Lung (tissue), 12 donors: ENCODE data around the gene RBM20. TPM values are rescaled to one million over a fixed set of nuclear protein-coding genes. Genes with fewer than 3 reads are reported as not detected.

ENCODE experiments used
- ATAC-seq: fragments of 200-7000 bp; cut with Tn5 transposase; one replicate; pipeline ENCODE4 v1.9.1; 2020; ENCODE audit warnings: moderate number of reproducible peaks; ENCODE audit not compliant: insufficient read depth, low FRiP score
- DNase-seq, 3 donors: peaks; one replicate each; pipeline ENCODE4 v3.0.0-alpha.2; 2013 to 2017
- H3K27ac ChIP-seq, 2 donors: one replicate each; pipeline ENCODE4 v1.5.1; 2013; ENCODE audit warnings: mild to moderate bottlenecking in 2 of 2, moderate library complexity in 2 of 2, control low read depth in 1 of 2, inconsistent platforms in 1 of 2, low read depth in 1 of 2, low read length in 1 of 2
- H3K27me3 ChIP-seq, 3 donors: one replicate each; pipeline ENCODE4 v1.5.1; 2013; ENCODE audit warnings: low read length in 2 of 3; ENCODE audit not compliant: control insufficient read depth in 3 of 3, insufficient read depth in 3 of 3
- H3K36me3 ChIP-seq, 4 donors: one replicate each; pipeline ENCODE4 v1.5.1; 2013; ENCODE audit warnings: low read length in 4 of 4, mild to moderate bottlenecking in 1 of 4, moderate library complexity in 1 of 4; ENCODE audit not compliant: control insufficient read depth in 4 of 4, insufficient read depth in 4 of 4
- H3K4me1 ChIP-seq, 5 donors: one replicate each; pipeline ENCODE4 v1.5.1; 2013; ENCODE audit warnings: low read length in 5 of 5, mild to moderate bottlenecking in 2 of 5, moderate library complexity in 1 of 5; ENCODE audit not compliant: control insufficient read depth in 5 of 5, insufficient read depth in 5 of 5
- H3K4me3 ChIP-seq: one replicate; pipeline ENCODE4 v1.5.1; 2013; ENCODE audit warnings: mild to moderate bottlenecking, control low read depth, moderate library complexity
- H3K9ac ChIP-seq, 2 donors: one replicate each; pipeline ENCODE4 v1.5.1; 2013; ENCODE audit warnings: low read length in 2 of 2, control low read depth in 1 of 2; ENCODE audit not compliant: insufficient read depth in 1 of 2
- H3K9me3 ChIP-seq, 4 donors: one replicate each; pipeline ENCODE4 v1.5.1; 2013; ENCODE audit warnings: low read length in 3 of 4, mild to moderate bottlenecking in 1 of 4, moderate library complexity in 1 of 4; ENCODE audit not compliant: control insufficient read depth in 4 of 4, insufficient read depth in 3 of 4
- WGBS, 2 donors: extraction: QIAGEN DNeasy Blood & Tissue Kit; methylation state at CpG; one replicate each; pipeline ENCODE4 v1.1.7; 2013; 5-methylcytosine and 5-hydroxymethylcytosine counted together
- polyA plus RNA-seq, 2 donors: library from polyadenylated mRNA; stranded (reverse); fragments of 200-250 nt; gene quantifications; one replicate each; pipeline ENCODE4 v1.2.1, GENCODE V29; 2013
- total RNA-seq, 2 donors: library from RNA; depleted of rRNA in 1 of 2; stranded (reverse); fragments of >200 nt in 1 of 2; gene quantifications; one replicate each; pipeline ENCODE4 v1.2.1, GENCODE V29; 2014 to 2021
- TF ChIP-seq, protein P1 (sequence below): IDR thresholded peaks from 2 replicates; pipeline ENCODE4 v1.5.1; 2012; ENCODE audit warnings: mild to moderate bottlenecking; ENCODE audit errors: control extremely low read depth, extremely low read depth
- donor health status: control.
- donor health status: control.
- donor health status: Bipolar disorder and iron deficiency.
- donor health status: healthy.
- donor health status: DM: yes; HTN: yes; CAD: no.

Gene RBM20
- total and polyA plus RNA-seq, 4 donors, result 0.25 to 3.3 (median 0.66) TPM

GRCh38 chr10:110612087-110612486 lies 32.0 kb upstream of the RBM20 start:
- no peak for ATAC-seq
- H3K36me3 ChIP-seq, result peaks cover 0 to 3% (median 0%) of the 10 kb centered on the region in 4 donors
- TF ChIP-seq, protein P1, sequence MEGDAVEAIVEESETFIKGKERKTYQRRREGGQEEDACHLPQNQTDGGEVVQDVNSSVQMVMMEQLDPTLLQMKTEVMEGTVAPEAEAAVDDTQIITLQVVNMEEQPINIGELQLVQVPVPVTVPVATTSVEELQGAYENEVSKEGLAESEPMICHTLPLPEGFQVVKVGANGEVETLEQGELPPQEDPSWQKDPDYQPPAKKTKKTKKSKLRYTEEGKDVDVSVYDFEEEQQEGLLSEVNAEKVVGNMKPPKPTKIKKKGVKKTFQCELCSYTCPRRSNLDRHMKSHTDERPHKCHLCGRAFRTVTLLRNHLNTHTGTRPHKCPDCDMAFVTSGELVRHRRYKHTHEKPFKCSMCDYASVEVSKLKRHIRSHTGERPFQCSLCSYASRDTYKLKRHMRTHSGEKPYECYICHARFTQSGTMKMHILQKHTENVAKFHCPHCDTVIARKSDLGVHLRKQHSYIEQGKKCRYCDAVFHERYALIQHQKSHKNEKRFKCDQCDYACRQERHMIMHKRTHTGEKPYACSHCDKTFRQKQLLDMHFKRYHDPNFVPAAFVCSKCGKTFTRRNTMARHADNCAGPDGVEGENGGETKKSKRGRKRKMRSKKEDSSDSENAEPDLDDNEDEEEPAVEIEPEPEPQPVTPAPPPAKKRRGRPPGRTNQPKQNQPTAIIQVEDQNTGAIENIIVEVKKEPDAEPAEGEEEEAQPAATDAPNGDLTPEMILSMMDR, result no peak
- 65 to 77% methylated on average over 3 of the region's 3 CpGs for WGBS, 2 donors
- H3K4me3 ChIP-seq, result no peak overlapping the region
- no peak for DNase-seq
- H3K9me3 ChIP-seq, result no peaks in the 10 kb centered on the region
- no peaks in the 10 kb centered on the region for H3K4me1 ChIP-seq
- H3K27me3 ChIP-seq, result peaks cover 0 to 2% (median 0%) of the 10 kb centered on the region in 3 donors
- no peak overlapping the region for H3K27ac ChIP-seq
- no peak overlapping the region for H3K9ac ChIP-seq

- Histone ChIP-seq H3K27me3 (peaks cover 0 to 2% (median 0%) of the 10 kb centered on the region in 3 donors), H3K4me3 (no peak overlapping the region), H3K36me3 (peaks cover 0 to 1% (median 0%) of the 10 kb centered on the region in 4 donors), H3K27ac (no peak overlapping the region), H3K4me1 (no peaks in the 10 kb centered on the region), H3K9me3 (no peaks in the 10 kb centered on the region), H3K9ac (no peak overlapping the region)
- WGBS, 2 donors, result 94 to 99% methylated on average over 4 of the region's 4 CpGs
- TF ChIP-seq, protein P1, result no peak
- DNase-seq (no peak), ATAC-seq (no peak)
Observed at GRCh38 chr10:110612629-110613028, 31.5 kb upstream of the RBM20 start.

DNA sequence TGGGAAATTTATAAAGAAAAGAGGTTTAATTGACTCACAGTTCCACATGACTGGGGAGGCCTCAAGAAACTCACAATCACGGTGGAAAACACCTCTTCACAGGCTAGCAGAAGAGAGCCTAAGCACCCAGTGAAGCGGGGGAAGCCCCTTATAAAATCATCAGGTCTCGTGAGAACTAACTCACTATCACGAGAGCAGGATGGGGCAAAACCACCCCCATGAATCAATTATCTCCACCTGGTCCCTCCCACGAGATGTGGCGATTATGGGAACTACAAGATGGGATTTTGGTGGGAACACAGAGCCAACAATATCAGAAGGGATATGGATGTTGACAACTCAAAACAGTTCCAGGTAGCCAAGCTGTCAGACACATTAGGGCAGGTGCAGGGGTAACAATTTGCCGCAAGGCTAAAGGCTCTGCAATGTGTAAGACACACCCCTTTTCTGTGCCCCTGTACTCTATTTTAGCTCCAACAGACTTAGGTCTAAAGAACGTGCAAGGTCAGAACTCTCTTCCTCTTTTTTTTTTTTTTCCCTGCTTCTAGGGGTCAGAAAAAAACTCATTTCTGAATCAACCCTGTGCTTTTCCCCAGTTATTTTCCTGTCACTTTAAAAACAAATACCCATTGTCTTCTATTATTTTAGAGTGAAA lies 30.7 kb upstream of the RBM20 start:
- no peaks in the 10 kb centered on the region for H3K36me3 ChIP-seq
- WGBS, 2 donors, result 65 to 78% methylated on average over 8 of the region's 8 CpGs
- ATAC-seq, result no peak
- peaks cover 0 to 2% (median 0%) of the 10 kb centered on the region in 3 donors for H3K27me3 ChIP-seq
- no peak for DNase-seq
- no peaks in the 10 kb centered on the region for H3K9me3 ChIP-seq
- H3K4me3 ChIP-seq, result no peak overlapping the region
- TF ChIP-seq, protein P1, result no peak
- no peak overlapping the region for H3K9ac ChIP-seq
- H3K4me1 ChIP-seq, result no peaks in the 10 kb centered on the region
- no peak overlapping the region for H3K27ac ChIP-seq
